ENCODE results near the gene DOK3.

Gene DOK3

GRCh38 chr5:177484902-177485549 lies 24.6 kb downstream of the DOK3 start:
- H3K27ac ChIP-seq = no peak overlapping the region

DNA sequence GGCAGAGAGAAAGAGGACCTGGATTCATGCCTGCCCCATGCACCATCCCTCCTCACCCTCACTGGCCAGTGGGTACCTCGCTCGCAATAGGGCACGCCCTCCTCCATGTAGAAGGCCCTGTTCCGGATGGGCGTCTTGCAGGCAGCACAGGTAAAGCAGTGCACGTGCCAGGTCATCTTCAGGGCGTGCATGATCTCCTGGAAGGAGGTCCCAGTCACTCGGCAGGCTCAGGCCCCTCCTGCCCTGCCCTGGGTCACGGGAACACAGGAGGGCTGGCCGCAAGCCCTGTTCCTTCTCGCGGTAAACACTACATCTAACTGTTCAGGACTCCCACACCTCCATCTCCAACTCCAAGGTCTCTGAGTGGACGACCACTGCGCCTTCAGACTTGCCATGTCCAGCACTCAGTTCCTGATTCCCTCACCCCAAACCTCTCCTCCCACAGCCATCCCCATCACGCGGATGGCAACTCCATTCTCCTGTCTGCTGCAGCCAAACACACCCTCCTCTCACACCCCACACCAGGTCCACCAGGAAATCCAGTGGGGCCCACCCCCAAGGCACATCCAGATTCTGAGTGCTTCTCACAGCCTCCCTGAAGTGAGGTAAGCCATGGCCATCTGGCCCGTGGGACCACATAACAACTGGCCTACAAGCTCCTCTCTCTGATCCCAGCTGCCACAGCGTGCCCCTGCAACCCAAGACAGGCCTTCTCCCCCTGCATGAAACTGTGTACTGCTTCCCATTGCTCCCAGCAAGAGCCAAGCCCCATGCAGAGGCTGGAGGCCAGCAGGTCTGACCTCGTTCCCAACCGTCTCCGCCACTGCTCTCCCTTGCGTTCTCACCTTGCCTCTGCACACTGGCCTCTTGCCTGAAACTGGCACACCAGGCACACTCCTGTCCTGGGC lies 25.4 kb downstream of the DOK3 start:
- TF ChIP-seq ZFX (IDR thresholded peaks at IDR 0.05) = no peak
- TF ChIP-seq, protein P1, sequence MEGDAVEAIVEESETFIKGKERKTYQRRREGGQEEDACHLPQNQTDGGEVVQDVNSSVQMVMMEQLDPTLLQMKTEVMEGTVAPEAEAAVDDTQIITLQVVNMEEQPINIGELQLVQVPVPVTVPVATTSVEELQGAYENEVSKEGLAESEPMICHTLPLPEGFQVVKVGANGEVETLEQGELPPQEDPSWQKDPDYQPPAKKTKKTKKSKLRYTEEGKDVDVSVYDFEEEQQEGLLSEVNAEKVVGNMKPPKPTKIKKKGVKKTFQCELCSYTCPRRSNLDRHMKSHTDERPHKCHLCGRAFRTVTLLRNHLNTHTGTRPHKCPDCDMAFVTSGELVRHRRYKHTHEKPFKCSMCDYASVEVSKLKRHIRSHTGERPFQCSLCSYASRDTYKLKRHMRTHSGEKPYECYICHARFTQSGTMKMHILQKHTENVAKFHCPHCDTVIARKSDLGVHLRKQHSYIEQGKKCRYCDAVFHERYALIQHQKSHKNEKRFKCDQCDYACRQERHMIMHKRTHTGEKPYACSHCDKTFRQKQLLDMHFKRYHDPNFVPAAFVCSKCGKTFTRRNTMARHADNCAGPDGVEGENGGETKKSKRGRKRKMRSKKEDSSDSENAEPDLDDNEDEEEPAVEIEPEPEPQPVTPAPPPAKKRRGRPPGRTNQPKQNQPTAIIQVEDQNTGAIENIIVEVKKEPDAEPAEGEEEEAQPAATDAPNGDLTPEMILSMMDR (conservative IDR thresholded peaks at IDR 0.05) = no peak
- no peak overlapping the region for H3K27ac ChIP-seq

More at GRCh38 chr5:177484902-177485549, 24.6 kb downstream of the DOK3 start:
- TF ChIP-seq ZFX (IDR thresholded peaks at IDR 0.05) = no peak
- TF ChIP-seq, protein P1 (conservative IDR thresholded peaks at IDR 0.05) = no peak

DNA sequence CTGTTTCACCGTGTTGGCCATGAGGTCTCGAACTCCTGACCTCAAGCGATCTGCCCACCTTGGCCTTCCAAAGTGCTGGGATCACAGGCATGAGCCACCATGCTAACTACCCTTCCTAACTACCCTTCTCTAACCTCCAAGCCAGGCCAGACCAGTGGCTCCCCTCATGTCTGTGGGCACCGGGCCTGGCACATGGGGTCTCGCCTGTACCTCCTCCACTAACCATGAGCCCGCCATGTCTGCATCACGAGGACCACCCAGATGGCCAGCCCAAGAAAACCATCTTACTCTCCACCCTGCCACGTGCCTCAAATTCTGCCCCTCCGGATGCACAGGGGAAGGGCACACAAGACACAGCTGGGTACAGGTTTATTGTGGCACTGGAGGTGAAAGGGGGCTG lies 26.6 kb downstream of the DOK3 start:
- TF ChIP-seq ZFX (IDR thresholded peaks at IDR 0.05) = no peak
- TF ChIP-seq, protein P1 (conservative IDR thresholded peaks at IDR 0.05) = no peak
- H3K27ac ChIP-seq = no peak overlapping the region

DNA sequence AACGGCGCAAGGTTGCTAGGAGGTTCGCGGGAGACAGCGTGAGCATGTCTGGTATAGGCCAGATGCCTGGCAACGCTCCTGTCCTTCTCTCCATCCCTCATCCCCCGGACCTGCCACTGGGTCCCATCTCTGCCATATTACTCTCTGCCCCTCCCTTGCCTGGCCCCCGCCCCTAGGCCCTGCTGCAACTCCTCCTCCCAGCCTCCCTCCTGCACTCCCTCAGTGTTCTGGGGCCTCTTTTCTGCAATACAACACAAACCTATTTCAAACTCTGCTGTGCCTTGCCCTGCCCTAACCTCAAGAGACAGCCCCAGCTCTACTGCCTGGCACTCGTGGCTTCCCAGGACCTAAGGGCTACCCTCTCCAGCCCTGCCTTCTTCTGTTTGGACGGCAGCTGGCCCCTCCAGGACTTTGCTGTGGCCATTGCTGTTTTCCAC lies 27.2 kb downstream of the DOK3 start:
- no peak overlapping the region for H3K27ac ChIP-seq
- TF ChIP-seq ZFX (IDR thresholded peaks at IDR 0.05) = no peak
- TF ChIP-seq, protein P1 (conservative IDR thresholded peaks at IDR 0.05) = no peak

DNA sequence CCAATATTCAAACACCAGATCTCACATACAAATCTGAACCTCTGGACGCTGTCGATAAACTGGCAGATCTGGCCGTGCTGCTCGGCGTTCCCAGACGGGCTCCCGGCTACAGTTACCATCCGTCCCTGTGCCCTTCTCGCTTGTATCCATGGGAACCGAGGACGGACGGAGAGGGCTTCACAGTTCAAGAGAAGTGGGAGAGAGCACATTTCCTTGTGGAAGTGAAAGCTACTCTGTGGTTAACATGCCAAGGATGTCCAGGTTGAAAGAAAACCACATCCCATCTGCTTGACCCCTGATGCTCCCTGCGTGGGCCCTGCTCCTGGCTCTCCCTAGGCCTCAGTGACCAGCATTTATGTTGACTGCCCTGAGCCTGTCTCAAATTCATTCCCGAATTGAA lies 29.9 kb downstream of the DOK3 start:
- TF ChIP-seq ZFX (IDR thresholded peaks at IDR 0.05) = peak; percentile 31; the same call in 1 of the 2 replicates
- TF ChIP-seq, protein P1 (conservative IDR thresholded peaks at IDR 0.05) = no peak
- peak overlapping the region; percentile 63 for H3K27ac ChIP-seq

DNA sequence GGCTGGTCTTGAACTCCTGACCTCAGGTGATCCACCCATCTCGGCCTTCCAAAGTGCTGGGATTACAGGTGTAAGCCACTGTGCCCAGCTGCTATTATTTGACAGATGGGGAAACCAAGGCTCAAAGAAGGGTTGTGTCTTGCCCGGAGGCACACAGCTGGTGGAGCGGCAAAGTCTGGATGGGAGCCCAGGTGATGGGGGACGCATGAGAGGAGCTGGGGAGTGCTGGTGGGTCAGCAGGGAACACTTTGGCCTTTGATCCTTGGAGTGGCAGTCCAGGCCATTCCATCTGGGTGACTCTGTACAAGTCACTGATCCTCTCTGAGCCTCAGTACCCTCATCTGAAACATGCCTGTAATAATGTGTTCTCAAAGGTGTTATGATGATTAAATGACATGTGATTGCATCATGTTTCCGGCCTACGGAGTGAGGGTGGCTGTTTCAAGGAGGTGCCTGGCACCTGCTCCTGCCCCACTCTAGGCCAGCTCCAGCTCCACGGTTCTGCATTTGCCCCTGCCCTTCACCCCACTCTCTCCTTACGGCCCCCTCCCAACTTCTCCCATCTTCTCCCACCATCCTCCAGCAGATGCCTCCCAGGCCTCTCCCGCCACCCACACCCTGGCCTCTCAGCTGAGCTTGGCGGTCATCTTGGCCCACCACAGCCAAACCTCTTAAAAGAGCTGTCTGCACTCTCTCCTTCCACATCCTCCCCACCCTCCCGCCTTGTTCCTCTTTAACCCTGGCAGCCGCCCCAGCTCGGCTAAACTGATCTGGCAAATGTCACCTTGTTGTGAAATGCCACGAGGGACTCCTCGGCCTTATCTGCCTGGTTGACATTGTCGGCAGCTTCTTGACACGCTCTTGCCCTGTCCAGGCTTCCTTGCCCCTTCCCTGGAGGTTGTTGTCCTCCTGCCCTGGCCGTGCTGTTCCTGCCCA lies 30.6 kb downstream of the DOK3 start:
- H3K27ac ChIP-seq = peak overlapping the region; percentile 63
- no peak for TF ChIP-seq ZFX (IDR thresholded peaks at IDR 0.05)
- TF ChIP-seq, protein P1 (conservative IDR thresholded peaks at IDR 0.05) = no peak
